HG02571 (cell line): Measurements from ENCODE around the gene ARRDC3.
"Not testable (repeated sequence)": the region's sequence is repeated elsewhere in the genome, so short reads cannot be mapped to it uniquely, and the experiment has no call there.

Source experiments
- ATAC-seq: cut with Tn5 transposase; IDR thresholded peaks from one replicate; pipeline ENCODE4 v1.9.1; 2021; ENCODE audit warnings: mild to moderate bottlenecking, moderate library complexity; ENCODE audit not compliant: unreplicated experiment

ARRDC3 gene

GRCh38 chr5:91385596-91385995, 2.5 kb upstream of the ARRDC3 start:
- ATAC-seq = not testable (repeated sequence)

- no peak for ATAC-seq
Observed at GRCh38 chr5:91384671-91385430, 1.7 kb upstream of the ARRDC3 start.

- no peak for ATAC-seq
Observed at GRCh38 chr5:91383956-91384300, 811 bp upstream of the ARRDC3 start.

GRCh38 chr5:91382530-91383026, 539 bp downstream of the ARRDC3 start:
- ATAC-seq = no peak

GRCh38 chr5:91381774-91382359, 1.2 kb downstream of the ARRDC3 start:
- ATAC-seq = no peak

GRCh38 chr5:91381239-91381773, 1.8 kb downstream of the ARRDC3 start:
- no peak for ATAC-seq

DNA sequence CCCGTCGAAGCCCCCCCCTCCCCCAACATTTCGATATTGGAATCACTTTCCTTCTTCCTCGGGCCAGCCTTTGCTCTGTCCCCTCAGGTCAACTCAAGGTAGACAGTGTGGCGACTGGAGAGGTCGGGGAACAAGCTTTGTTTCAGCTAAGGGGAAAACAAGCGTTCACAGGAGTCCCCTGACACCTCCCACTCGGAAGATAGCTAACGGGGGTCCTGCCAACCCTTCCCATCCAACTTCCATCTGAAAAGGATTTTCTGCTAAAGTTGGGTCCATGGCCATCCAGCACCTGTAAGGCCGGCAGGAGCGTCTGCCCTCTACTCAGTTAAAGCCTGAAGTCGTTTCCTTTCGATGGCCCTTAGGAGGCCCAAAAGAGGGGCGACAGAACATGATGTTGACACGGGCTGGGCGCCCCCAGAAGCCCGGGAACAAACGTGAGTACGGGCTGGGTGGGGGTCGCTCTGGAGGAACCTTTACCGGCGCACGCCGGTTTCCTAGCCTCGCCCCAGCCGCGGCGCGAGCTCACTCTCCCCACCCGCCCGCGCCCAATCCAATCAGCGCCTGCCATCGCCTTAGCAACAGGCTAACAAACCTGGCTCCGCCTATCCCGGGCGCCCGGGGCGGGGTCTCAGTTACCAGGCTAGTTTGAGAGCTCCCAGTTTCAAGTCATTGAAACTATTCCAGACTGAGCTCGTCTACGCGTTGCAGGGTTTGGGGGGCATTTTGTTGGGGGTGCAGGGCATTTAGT, 2.5 kb downstream of the ARRDC3 start:
- ATAC-seq = peak; percentile 50

GRCh38 chr5:91379914-91380490, 3.1 kb downstream of the ARRDC3 start:
- ATAC-seq = peak; percentile 56

DNA sequence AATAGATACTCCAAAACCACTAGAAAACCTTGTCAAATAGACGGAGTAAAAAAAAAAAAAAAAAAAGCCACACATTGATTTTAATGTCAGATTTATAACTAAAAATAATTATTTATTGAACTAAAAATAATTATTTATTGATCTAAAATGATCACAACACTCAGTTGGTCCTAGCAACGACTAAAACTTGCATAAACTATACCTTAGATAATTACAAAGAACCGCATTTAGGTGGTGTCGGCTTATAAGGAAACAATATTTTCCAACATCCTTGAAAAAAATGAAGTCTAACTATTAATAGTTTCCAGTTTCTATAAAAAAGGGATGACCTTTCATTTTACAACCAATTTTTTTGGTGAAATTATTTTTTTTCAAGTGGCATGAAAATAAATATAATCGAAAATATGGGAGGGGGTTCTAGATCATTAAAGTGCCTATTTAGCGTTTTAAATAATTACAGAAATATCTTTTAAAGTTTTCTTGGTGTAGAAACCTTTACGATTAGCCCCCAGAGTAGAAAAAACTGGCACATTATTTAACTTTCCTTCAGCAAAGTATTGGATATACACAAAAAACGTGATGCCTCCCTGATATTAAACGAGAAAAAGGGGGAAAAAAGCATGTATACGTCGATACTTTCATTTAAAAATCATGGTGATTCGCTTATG, 3.7 kb downstream of the ARRDC3 start:
- no peak for ATAC-seq

DNA sequence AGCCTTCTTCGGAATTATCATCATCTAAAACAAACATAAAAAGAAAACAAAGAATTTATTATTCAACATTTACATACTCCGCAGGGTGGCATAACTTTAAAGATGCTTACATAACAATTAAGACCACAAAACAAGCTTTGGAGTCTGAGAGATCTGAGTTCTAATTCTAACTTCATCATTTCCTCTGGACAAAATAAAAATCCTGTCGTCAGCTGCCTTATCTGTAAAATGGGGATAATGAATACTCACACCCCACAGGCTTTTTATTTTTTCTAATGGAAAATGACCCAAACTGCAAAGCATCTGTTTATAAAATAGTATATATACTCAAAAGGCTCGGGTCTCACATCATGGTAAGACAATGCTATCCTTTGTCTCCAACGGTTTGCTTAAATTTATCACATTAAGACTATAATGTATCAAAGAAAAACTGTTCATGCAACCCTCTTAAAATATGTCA, 4.3 kb downstream of the ARRDC3 start:
- ATAC-seq = no peak

DNA sequence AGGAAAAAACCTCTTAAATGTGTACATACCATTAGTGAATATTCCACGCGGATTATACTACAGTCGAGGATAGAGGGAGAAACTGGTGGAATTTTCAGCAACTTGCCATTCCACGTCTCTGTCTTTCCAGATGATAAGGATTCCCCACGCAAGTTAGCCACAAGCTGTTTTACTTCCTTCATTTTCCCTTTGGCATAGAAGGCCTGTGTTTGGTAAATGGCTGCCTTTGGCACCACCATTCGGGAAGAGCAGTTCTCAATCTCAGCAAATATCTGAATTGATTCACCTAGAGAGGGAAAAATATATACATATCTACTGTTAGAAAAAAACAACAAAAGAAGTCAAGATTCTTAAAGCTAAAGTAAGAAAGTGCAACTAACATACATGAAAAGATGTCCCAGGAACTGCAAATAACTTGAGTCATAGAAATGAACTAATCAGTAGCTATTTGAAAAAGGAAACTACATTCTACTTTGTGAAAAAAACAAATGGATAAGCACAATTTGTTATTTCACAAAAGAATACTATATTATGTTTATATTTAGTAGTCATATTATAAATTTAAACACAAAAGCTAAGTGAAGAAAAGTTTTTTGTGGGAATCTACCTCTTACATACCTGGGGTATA, 8.1 kb downstream of the ARRDC3 start:
- no peak for ATAC-seq

- ATAC-seq = no peak
Observed at GRCh38 chr5:91373600-91373999, 9.5 kb downstream of the ARRDC3 start.

DNA sequence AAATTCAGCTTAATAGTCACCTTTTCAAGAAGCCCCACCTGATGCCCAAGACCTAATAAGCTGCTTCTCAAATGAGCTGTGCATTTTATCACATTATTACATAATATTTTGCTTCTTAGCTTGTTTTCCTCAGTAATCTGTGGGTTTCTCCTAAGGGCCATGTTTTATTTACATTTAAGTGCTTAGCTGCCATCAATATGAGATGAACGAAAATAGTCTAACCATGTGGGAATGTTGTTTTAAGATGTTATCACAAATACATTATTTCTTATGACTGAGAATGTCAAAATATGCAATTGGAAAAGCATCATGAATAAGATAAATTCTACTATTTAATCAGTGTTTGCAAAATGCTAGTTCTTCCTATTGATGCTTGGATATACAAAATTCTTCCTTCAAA, 10.1 kb downstream of the ARRDC3 start:
- no peak for ATAC-seq

GRCh38 chr5:91369480-91369879, 13.6 kb downstream of the ARRDC3 start:
- ATAC-seq = no peak

GRCh38 chr5:91367908-91368648, 15.0 kb downstream of the ARRDC3 start:
- ATAC-seq = no peak

GRCh38 chr5:91367344-91367743, 15.8 kb downstream of the ARRDC3 start:
- no peak for ATAC-seq

DNA sequence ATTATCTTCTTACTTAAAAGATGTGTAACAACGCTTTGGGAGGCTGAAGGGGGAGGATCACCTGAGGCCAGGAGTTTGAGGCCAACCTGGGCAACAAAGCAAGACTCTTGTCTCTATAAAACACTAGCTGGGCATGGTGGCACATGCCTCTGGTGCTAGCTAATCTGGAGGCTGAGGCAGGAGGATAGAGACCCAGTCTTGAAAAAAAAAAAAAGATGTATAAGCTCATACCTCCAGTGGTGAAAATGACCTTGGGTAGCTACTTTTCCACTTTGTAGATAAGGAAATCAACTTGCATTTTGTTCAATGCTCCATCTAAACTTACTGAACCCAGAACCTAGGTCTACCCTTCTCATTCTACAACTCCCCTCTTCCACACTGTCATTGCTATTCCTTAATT, 16.6 kb downstream of the ARRDC3 start:
- ATAC-seq = no peak

GRCh38 chr5:91365498-91365897, 17.6 kb downstream of the ARRDC3 start:
- no peak for ATAC-seq

DNA sequence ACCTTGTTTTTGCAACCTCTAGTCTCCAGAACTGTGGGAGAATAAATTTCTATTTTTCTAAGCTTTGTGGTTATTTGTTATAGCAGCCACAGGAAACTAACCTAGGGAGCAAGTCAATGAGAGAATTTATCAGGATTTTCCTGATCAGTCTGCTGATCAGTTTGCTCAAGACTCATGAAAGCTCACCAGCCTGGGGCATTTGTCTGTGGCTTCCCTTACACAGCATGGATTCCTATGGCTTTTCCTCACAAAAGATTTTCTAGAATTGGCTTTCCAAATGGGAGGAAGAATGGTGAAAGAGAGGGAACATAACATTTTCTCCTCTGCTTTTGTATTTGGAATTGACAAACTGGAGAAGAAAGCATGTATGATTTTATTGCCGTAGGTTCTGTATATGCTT, 20.2 kb downstream of the ARRDC3 start:
- no peak for ATAC-seq

DNA sequence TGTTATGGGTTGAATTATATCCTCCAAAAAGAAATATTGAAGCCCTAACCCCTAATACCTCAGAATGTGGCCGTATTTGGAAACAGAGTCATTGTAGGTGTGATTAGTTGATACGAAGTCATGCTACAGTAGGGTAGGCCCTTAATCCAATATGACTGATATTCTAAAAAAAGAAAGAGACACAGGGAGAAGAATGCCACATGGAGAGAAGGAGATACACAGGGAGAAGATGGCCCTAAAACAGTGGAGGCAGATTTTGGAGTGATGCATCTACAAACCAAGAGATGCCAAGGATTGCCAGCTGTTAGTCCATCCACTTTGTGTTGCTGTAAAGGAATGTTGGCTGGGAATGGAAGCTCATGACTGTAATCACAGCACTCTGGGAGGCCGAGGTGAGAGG, 21.3 kb downstream of the ARRDC3 start:
- ATAC-seq = no peak
